Panc1 (cell line): ENCODE measurements around the gene CSMD2. TPM values are rescaled to one million over a fixed set of nuclear protein-coding genes. Genes with fewer than 3 reads are reported as not detected.

ENCODE experiments used
- ATAC-seq: fragments of 200-7000 bp; cut with Tn5 transposase; 2 replicates; pipeline ENCODE4 v1.9.1; 2020; ENCODE audit warnings: mild to moderate bottlenecking, moderate library complexity
- BruUV-seq: library from RNA; stranded (reverse); fragments of 400-500 nt; replicated peaks from 2 replicates; lab custom pipeline; 2021; lab: Mats Ljungman, UMichigan
- CTCF ChIA-PET: fragments of 300-600 bp; sonication (Branson Sonifier 250); formaldehyde crosslinking; loops from one replicate; lab custom pipeline; 2022; ENCODE audit warnings: antibody characterized with exemption; lab: Charles Lee
- POLR2A ChIA-PET: fragments of 300-600 bp; sonication (Branson Sonifier 250); formaldehyde crosslinking; loops from one replicate; lab custom pipeline; 2022; ENCODE audit warnings: antibody characterized with exemption; lab: Charles Lee
- DNase-seq: peaks from one replicate; pipeline ENCODE4 v3.0.0-alpha.2; 2010; ENCODE audit warnings: low read depth, low spot score
- H3K27ac ChIP-seq: 2 replicates; pipeline ENCODE4 v1.5.1; 2011; ENCODE audit warnings: mild to moderate bottlenecking, low read length, inconsistent platforms
- H3K27me3 ChIP-seq: fragments of 200-500 bp; sonication (Bioruptor generic); 2 replicates; pipeline ENCODE4 v1.6.0; 2014; ENCODE audit warnings: low read length, inconsistent platforms; ENCODE audit not compliant: control insufficient read depth, insufficient read depth
- H3K36me3 ChIP-seq: fragments of 200-500 bp; sonication (Bioruptor generic); 2 replicates; pipeline ENCODE4 v1.5.1; 2014; ENCODE audit warnings: inconsistent platforms, mild to moderate bottlenecking, low read length, moderate library complexity; ENCODE audit not compliant: control insufficient read depth, insufficient read depth
- H3K4me1 ChIP-seq: 2 replicates; pipeline ENCODE4 v1.5.1; 2011; ENCODE audit warnings: inconsistent platforms, mild to moderate bottlenecking, low read length, moderate library complexity; ENCODE audit not compliant: control insufficient read depth, insufficient read depth
- H3K4me3 ChIP-seq, 2 experiments: 2 replicates each; pipeline ENCODE4 v1.5.1; 2011 to 2012; ENCODE audit warnings: low read depth in 2 of 2, low read length in 2 of 2, mild to moderate bottlenecking in 2 of 2, inconsistent platforms in 1 of 2, moderate library complexity in 1 of 2
- H3K9me3 ChIP-seq: fragments of 200-500 bp; sonication (Bioruptor generic); 2 replicates; pipeline ENCODE4 v1.5.1; 2014; ENCODE audit warnings: low read depth, mild to moderate bottlenecking, inconsistent platforms, low read length, moderate library complexity; ENCODE audit not compliant: control insufficient read depth, insufficient read depth
- CTCF ChIP-seq: fragments of 450-650 bp; IDR thresholded peaks from 2 replicates; pipeline ENCODE4 v1.5.1; 2017; ENCODE audit warnings: mild to moderate bottlenecking
- POLR2AphosphoS5 ChIP-seq: IDR thresholded peaks from 2 replicates; pipeline ENCODE4 v1.6.1; 2012; ENCODE audit warnings: mild to moderate bottlenecking, low read depth, low read length, moderate library complexity
- REST ChIP-seq, 2 experiments: IDR thresholded peaks; 2 replicates each; pipeline ENCODE4 v1.6.1; 2011 to 2012; ENCODE audit warnings: low read depth in 2 of 2, control low read depth in 1 of 2, low read length in 1 of 2, mild to moderate bottlenecking in 1 of 2, moderate library complexity in 1 of 2; ENCODE audit not compliant: insufficient read depth in 1 of 2
- SIN3A ChIP-seq: IDR thresholded peaks from 2 replicates; pipeline ENCODE4 v1.6.1; 2012; ENCODE audit warnings: low read depth, mild to moderate bottlenecking, low read length, moderate library complexity, borderline replicate concordance; ENCODE audit not compliant: insufficient read depth
- TCF7L2 ChIP-seq: IDR thresholded peaks from 2 replicates; pipeline ENCODE4 v1.6.1; 2011; ENCODE audit warnings: mild to moderate bottlenecking, low read depth, low read length, inconsistent platforms
- in situ Hi-C: cut with HindIII; loops from 2 replicates; pipeline ENCODE4 v1.10.0; 2016; ENCODE audit warnings: low sequenced_read_pairs, low pct_unique_long_range_greater_than_20kb
- intact Hi-C: fragments of 100-400 bp; cut with micrococcal nuclease; formaldehyde crosslinking; loops from one replicate; pipeline ENCODE4 v1.10.0; 2022; ENCODE audit not compliant: unreplicated experiment
- total RNA-seq: library from RNA; stranded (reverse); gene quantifications from one replicate; pipeline ENCODE4 v1.2.1, GENCODE V29; 2021; ENCODE audit not compliant: unreplicated experiment

CSMD2 gene
- total RNA-seq, 1 experiment from 2014 or later: not detected

DNA sequence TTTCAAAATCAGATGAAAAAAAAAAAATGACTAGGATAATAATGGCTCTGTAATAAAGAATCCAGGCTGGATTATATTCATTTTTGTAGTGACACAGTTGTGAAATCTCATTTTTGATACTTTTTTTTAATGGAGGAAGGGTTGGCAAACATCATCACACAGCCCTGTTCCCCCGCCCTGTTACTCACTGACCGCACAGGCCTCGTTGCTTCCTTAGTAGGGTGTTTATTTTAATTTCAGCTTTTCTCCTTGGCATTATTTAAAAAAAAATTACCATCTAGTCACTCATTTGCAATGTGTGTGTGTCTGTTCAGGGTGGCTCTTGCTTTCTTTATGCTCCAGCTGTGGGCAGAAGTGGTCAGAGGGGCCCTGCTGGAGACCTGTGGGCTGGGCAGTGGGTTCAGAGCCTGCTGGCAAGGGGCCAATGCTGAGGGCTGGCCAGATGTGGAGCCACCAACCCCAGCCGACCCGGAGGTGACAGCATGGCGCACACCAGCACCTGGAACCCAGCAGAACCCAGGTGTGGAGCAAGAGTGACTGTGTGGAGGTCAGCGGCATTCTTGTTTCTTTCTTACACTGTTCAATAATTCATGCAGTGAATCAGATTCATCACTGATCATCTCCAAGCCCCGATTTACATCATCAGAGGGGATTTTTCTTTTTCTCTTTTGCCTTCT lies 648.0 kb downstream of the CSMD2 start:
- Histone ChIP-seq H3K27ac (no peak overlapping the region), H3K36me3 (no peaks in the 10 kb centered on the region), H3K9me3 (no peaks in the 10 kb centered on the region), H3K4me3 (no peak overlapping the region), H3K4me1 (no peaks in the 10 kb centered on the region), H3K27me3 (no peaks in the 10 kb centered on the region)
- no peak for DNase-seq
- ATAC-seq: no peak
- intact Hi-C loops (no loop called here), in situ Hi-C loops (no loop called here)
- CTCF ChIA-PET: no interaction called here
- TF ChIP-seq SIN3A (no peak), TCF7L2 (no peak), REST (IDR thresholded peaks at IDR 0.05; ENCODE audit: insufficient read depth in 1 of 2, low read depth in 2 of 2, low read length in 1 of 2) (no peak), CTCF (no peak), POLR2AphosphoS5 (no peak)
- BruUV-seq: no TSS peak
- POLR2A ChIA-PET: no interaction called here

- TF ChIP-seq TCF7L2 (no peak), SIN3A (no peak), CTCF (no peak), REST (IDR thresholded peaks at IDR 0.05; ENCODE audit: insufficient read depth in 1 of 2, low read depth in 2 of 2, low read length in 1 of 2) (no peak), POLR2AphosphoS5 (no peak)
- CTCF ChIA-PET: no interaction called here
- no peak overlapping the region for H3K27ac ChIP-seq
- ATAC-seq: no peak
- H3K36me3 ChIP-seq: no peaks in the 10 kb centered on the region
- POLR2A ChIA-PET: no interaction called here
- no peak overlapping the region for H3K4me3 ChIP-seq
- H3K27me3 ChIP-seq: no peaks in the 10 kb centered on the region; the same call in 1 of the 2 replicates
- no TSS peak for BruUV-seq
- intact Hi-C loops (no loop called here), in situ Hi-C loops (no loop called here)
- no peak for DNase-seq
- no peaks in the 10 kb centered on the region for H3K9me3 ChIP-seq
- no peaks in the 10 kb centered on the region for H3K4me1 ChIP-seq
Observed at GRCh38 chr1:33516428-33516827, 648.6 kb downstream of the CSMD2 start.
